ENCODE measurements around the gene EME2.

EME2 gene

GRCh38 chr16:1754204-1754603 lies 18.4 kb upstream of the EME2 start:
- Mint-ChIP-seq H3K27ac (no peak overlapping the region), H3K9me3 (no peaks in the 10 kb centered on the region), H3K4me1 (ENCODE audit: low read depth) (peaks cover 10% of the 10 kb centered on the region), H3K36me3 (ENCODE audit: low read depth) (peaks cover 7% of the 10 kb centered on the region), H3K4me3 (no peak overlapping the region), H3K27me3 (ENCODE audit: low read depth) (no peaks in the 10 kb centered on the region)
- no peak for DNase-seq (ENCODE audit: low spot score)

DNA sequence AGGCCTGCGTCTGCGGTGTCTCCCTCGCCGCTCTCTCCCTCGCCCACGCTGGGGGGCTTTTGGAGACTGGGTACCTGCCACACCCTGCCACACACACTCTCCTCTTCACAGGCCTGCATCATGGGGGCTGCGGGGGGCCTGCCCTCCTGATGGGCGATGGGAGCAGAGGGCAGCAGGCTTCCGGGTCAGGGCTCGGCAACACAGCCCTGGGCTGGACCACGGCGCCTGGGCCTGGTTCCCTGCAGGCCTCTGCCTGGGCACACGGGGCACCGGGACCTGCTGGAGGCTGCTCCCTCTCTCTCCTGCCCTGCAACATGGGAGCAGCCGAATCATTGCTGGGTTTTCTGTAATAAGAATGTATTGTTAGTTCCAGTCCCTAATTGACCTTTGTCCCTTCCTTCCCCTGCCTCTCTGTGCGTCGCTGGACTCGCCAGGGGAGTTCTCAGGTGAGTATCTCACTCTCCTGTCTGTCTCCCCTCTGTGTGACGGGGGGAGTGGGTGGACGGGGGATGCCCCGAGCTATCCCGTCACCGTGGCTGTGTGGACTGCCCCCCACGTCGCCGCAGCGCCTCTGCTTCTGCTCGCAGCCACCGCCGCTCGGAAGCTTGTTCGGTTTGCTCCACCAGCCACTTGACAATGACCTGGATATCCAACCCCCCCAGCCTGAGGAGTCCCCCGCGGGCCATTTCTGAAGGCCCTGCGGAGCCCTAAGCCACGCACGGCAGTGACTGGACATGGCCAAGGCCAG lies 14.7 kb upstream of the EME2 start:
- no peak overlapping the region for H3K4me3 Mint-ChIP-seq
- H3K27ac Mint-ChIP-seq: peak overlapping the region; percentile 69
- H3K36me3 Mint-ChIP-seq (ENCODE audit: low read depth): peaks cover 11% of the 10 kb centered on the region
- peaks cover 10% of the 10 kb centered on the region for H3K4me1 Mint-ChIP-seq (ENCODE audit: low read depth)
- H3K27me3 Mint-ChIP-seq (ENCODE audit: low read depth): no peaks in the 10 kb centered on the region
- no peaks in the 10 kb centered on the region for H3K9me3 Mint-ChIP-seq
- no peak for DNase-seq (ENCODE audit: low spot score)

- Mint-ChIP-seq H3K4me1 (ENCODE audit: low read depth) (peaks cover 10% of the 10 kb centered on the region), H3K27ac (no peak overlapping the region), H3K9me3 (no peaks in the 10 kb centered on the region), H3K36me3 (ENCODE audit: low read depth) (peaks cover 11% of the 10 kb centered on the region), H3K27me3 (ENCODE audit: low read depth) (no peaks in the 10 kb centered on the region), H3K4me3 (no peak overlapping the region)
- DNase-seq (ENCODE audit: low spot score): no peak
Observed at GRCh38 chr16:1758923-1759322, 13.7 kb upstream of the EME2 start.

DNA sequence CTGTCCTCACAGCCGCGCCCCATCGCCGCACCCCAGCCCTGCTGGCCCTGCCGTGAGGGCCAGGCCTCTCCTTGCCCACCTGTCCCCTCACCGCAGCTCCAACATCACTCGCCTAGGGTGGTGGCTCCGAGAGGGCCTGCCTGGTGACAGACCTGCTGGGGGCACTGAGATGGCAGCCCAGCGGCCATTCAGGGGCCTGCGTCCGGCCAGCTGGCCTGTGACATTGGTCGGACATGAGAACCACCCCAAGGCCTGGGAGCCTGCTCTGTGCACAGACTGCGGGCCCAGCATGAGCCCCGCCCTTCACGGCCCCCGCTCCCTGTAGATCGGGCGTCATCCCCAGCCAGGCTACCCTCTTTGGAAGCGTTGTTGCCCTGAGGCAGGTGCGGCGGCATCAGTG lies 13.1 kb upstream of the EME2 start:
- no peak for DNase-seq (ENCODE audit: low spot score)
- Mint-ChIP-seq H3K27me3 (ENCODE audit: low read depth) (no peaks in the 10 kb centered on the region), H3K4me1 (ENCODE audit: low read depth) (peaks cover 10% of the 10 kb centered on the region), H3K27ac (no peak overlapping the region), H3K4me3 (no peak overlapping the region), H3K9me3 (no peaks in the 10 kb centered on the region), H3K36me3 (ENCODE audit: low read depth) (peaks cover 11% of the 10 kb centered on the region)

DNA sequence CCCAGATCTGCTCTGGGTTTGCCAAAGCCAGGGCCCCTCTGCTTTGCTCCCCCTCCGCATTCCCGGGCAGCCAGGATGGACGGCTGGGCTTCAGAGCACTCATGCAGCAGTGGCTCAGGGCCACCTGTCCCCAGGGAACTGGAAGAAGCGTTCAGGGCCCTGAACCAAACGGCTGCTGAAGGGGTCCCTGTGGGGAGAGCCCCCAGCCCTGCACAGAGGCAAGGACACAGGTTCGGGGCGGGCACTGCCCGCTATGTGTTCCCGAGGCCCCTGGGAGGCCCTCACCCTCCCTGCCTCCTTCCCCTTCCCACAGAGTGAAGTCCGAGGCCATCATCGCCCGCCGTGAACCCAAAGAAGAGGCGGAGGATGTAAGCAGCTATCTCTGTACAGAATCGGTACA lies 11.7 kb upstream of the EME2 start:
- DNase-seq (ENCODE audit: low spot score): no peak
- peaks cover 8% of the 10 kb centered on the region for H3K36me3 Mint-ChIP-seq (ENCODE audit: low read depth)
- H3K27me3 Mint-ChIP-seq (ENCODE audit: low read depth): no peaks in the 10 kb centered on the region
- H3K4me3 Mint-ChIP-seq: no peak overlapping the region
- peaks cover 10% of the 10 kb centered on the region for H3K4me1 Mint-ChIP-seq (ENCODE audit: low read depth)
- no peak overlapping the region for H3K27ac Mint-ChIP-seq
- no peaks in the 10 kb centered on the region for H3K9me3 Mint-ChIP-seq

GRCh38 chr16:1761751-1762150 lies 10.9 kb upstream of the EME2 start:
- Mint-ChIP-seq H3K4me1 (ENCODE audit: low read depth) (peaks cover 8% of the 10 kb centered on the region), H3K27ac (no peak overlapping the region), H3K27me3 (ENCODE audit: low read depth) (no peaks in the 10 kb centered on the region), H3K4me3 (no peak overlapping the region), H3K9me3 (no peaks in the 10 kb centered on the region), H3K36me3 (ENCODE audit: low read depth) (peaks cover 11% of the 10 kb centered on the region)
- no peak for DNase-seq (ENCODE audit: low spot score)

- no peak overlapping the region for H3K27ac Mint-ChIP-seq
- H3K27me3 Mint-ChIP-seq (ENCODE audit: low read depth): no peaks in the 10 kb centered on the region
- H3K4me1 Mint-ChIP-seq (ENCODE audit: low read depth): peaks cover 3% of the 10 kb centered on the region
- no peak for DNase-seq (ENCODE audit: low spot score)
- H3K4me3 Mint-ChIP-seq: no peak overlapping the region
- H3K36me3 Mint-ChIP-seq (ENCODE audit: low read depth): peaks cover 13% of the 10 kb centered on the region
- no peaks in the 10 kb centered on the region for H3K9me3 Mint-ChIP-seq
Observed at GRCh38 chr16:1762196-1762878, 10.3 kb upstream of the EME2 start.

GRCh38 chr16:1762879-1763520 lies 9.6 kb upstream of the EME2 start:
- no peaks in the 10 kb centered on the region for H3K4me1 Mint-ChIP-seq (ENCODE audit: low read depth)
- H3K9me3 Mint-ChIP-seq: no peaks in the 10 kb centered on the region
- no peak overlapping the region for H3K4me3 Mint-ChIP-seq
- no peak overlapping the region for H3K27ac Mint-ChIP-seq
- H3K27me3 Mint-ChIP-seq (ENCODE audit: low read depth): no peaks in the 10 kb centered on the region
- H3K36me3 Mint-ChIP-seq (ENCODE audit: low read depth): peaks cover 15% of the 10 kb centered on the region
- no peak for DNase-seq (ENCODE audit: low spot score)

DNA sequence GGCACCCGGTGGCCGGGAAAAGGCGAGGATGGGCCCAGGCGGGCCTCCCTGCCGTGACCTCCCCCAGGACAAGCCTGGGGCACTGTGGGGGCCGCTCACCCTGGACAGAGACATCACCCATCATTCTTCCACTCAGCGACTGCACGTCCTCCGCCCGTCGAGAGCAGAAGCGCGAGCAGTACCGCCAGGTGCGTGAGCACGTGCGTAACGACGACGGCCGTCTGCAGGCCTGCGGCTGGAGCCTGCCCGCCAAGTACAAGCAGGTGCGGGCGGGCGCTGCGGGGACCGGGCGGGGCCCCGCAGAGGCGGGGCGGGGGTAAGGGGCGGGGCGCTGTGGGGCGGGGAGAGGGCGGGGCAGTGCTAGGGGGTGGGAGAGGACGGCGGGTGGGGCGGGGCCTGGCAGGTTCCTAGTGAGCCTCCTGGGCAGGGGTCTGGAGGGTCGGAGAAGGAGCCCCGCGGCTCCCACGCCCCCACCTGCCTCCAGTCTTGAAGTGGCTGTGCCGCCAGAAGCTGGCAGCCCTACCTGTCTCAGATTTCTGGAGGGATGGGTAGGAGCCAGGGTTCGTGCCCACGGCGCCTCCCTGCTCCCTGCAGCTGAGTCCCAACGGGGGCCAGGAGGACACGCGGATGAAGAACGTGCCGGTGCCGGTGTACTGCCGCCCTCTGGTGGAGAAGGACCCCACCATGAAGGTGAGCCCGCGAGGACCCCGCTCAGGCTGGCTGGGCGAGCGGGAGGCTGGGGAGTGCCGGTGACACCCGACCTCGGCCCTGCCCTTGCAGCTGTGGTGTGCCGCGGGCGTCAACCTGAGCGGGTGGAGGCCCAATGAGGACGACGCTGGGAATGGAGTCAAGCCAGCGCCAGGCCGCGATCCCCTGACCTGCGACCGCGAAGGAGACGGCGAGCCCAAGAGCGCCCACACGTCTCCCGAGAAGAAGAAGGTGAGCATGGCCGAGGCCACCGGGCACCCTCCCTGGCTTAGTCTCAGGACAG lies 8.8 kb upstream of the EME2 start:
- H3K4me1 Mint-ChIP-seq (ENCODE audit: low read depth): no peaks in the 10 kb centered on the region
- H3K36me3 Mint-ChIP-seq (ENCODE audit: low read depth): peaks cover 18% of the 10 kb centered on the region
- no peak overlapping the region for H3K27ac Mint-ChIP-seq
- no peaks in the 10 kb centered on the region for H3K27me3 Mint-ChIP-seq (ENCODE audit: low read depth)
- no peak overlapping the region for H3K4me3 Mint-ChIP-seq
- no peak for DNase-seq (ENCODE audit: low spot score)
- no peaks in the 10 kb centered on the region for H3K9me3 Mint-ChIP-seq

DNA sequence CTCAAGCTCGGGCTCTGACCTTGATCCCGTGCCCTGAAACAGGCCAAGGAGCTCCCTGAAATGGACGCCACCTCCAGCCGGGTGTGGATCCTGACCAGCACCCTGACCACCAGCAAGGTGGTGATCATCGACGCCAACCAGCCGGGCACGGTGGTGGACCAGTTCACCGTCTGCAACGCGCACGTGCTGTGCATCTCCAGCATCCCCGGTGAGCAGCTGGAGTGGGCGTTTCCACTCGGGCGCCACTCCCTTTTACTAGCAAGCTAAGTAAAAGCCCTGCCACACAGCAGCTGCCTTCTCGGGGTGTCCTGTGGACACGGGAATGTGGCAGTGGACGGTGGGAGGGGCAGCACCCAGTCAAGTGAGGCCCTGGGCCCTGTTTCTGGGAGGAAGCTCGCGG lies 7.6 kb upstream of the EME2 start:
- H3K27me3 Mint-ChIP-seq (ENCODE audit: low read depth): no peaks in the 10 kb centered on the region
- no peaks in the 10 kb centered on the region for H3K9me3 Mint-ChIP-seq
- H3K36me3 Mint-ChIP-seq (ENCODE audit: low read depth): peaks cover 18% of the 10 kb centered on the region
- DNase-seq (ENCODE audit: low spot score): no peak
- H3K4me1 Mint-ChIP-seq (ENCODE audit: low read depth): no peaks in the 10 kb centered on the region
- no peak overlapping the region for H3K27ac Mint-ChIP-seq
- no peak overlapping the region for H3K4me3 Mint-ChIP-seq

GRCh38 chr16:1765826-1766225 lies 6.8 kb upstream of the EME2 start:
- Mint-ChIP-seq H3K27ac (no peak overlapping the region), H3K36me3 (ENCODE audit: low read depth) (peaks cover 20% of the 10 kb centered on the region), H3K27me3 (ENCODE audit: low read depth) (no peaks in the 10 kb centered on the region)

DNA sequence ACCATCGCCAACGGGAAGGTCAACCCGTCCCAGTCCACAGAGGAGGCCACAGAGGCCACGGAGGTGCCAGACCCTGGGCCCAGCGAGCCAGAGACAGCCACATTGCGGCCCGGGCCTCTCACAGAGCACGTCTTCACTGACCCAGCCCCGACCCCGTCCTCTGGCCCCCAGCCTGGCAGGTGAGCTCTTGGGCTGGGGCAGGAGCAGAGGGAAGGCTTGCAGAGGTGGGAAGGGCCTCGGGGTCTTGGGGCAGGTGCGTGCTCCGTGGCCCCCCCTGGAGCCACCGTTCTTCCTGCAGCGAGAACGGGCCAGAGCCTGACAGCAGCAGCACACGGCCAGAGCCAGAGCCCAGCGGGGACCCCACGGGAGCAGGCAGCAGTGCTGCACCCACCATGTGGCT lies 6.4 kb upstream of the EME2 start:
- no peak for DNase-seq (ENCODE audit: low spot score)
- no peaks in the 10 kb centered on the region for H3K4me1 Mint-ChIP-seq (ENCODE audit: low read depth)
- H3K27me3 Mint-ChIP-seq (ENCODE audit: low read depth): no peaks in the 10 kb centered on the region
- H3K36me3 Mint-ChIP-seq (ENCODE audit: low read depth): peaks cover 17% of the 10 kb centered on the region
- no peak overlapping the region for H3K27ac Mint-ChIP-seq
- no peaks in the 10 kb centered on the region for H3K9me3 Mint-ChIP-seq
- no peak overlapping the region for H3K4me3 Mint-ChIP-seq

More at GRCh38 chr16:1765826-1766225, 6.8 kb upstream of the EME2 start:
- no peak overlapping the region for H3K4me3 Mint-ChIP-seq
- H3K4me1 Mint-ChIP-seq (ENCODE audit: low read depth): no peaks in the 10 kb centered on the region
- no peaks in the 10 kb centered on the region for H3K9me3 Mint-ChIP-seq
- DNase-seq (ENCODE audit: low spot score): no peak

DNA sequence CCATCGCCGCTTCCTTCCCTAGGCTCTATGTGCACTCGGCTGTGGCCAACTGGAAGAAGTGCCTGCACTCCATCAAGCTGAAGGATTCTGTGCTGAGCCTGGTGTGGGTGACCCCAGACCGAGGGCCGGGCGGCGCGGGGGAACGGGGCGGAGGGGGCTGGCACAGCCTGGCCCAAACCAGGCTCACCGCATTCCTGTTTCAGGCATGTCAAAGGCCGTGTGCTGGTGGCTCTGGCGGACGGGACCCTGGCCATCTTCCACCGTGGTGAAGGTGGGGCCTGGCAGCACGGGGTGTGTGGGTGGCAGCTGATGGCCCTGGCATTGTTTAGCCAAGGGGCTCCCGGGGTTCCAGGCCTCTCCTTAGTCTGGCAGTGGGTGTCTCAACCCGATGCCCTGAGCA lies 5.9 kb upstream of the EME2 start:
- DNase-seq (ENCODE audit: low spot score): no peak
- Mint-ChIP-seq H3K27ac (no peak overlapping the region), H3K4me3 (no peak overlapping the region), H3K4me1 (ENCODE audit: low read depth) (no peaks in the 10 kb centered on the region), H3K27me3 (ENCODE audit: low read depth) (no peaks in the 10 kb centered on the region), H3K9me3 (no peaks in the 10 kb centered on the region), H3K36me3 (ENCODE audit: low read depth) (peaks cover 14% of the 10 kb centered on the region)

Measured in T-helper 2 cell treated with Interferon-gamma antibody and Interleukin-4, amounts not matched to agents 5 μg/mL and 100 μg/mL, for 36 hours (primary cell).